Neural cell (in vitro differentiated cells): ENCODE data around the gene PPP4R3C. TPM values are rescaled to one million over a fixed set of nuclear protein-coding genes. Genes with fewer than 3 reads are reported as not detected.
"Not testable (repeated sequence)": the region's sequence is repeated elsewhere in the genome, so short reads cannot be mapped to it uniquely, and the experiment has no call there.

ENCODE experiments used
- H2AFZ ChIP-seq: fragments of 200-600, 300-800 bp; sonication (generic), shearing (Covaris generic); 2 replicates; pipeline ENCODE4 v1.6.0; 2014; ENCODE audit warnings: low read depth, mild to moderate bottlenecking, antibody characterized with exemption, low read length, moderate library complexity
- H3F3A ChIP-seq: fragments of 200-600 bp; shearing (Covaris generic); 2 replicates; pipeline ENCODE4 v1.6.1; 2016; ENCODE audit warnings: mild to moderate bottlenecking, moderate library complexity, mixed read lengths, antibody characterized with exemption, low read length; ENCODE audit not compliant: insufficient read depth, poor library complexity, severe bottlenecking
- H3K27ac ChIP-seq: fragments of 200-600, 300-800 bp; sonication (generic), shearing (Covaris generic); 2 replicates; pipeline ENCODE4 v1.5.1; 2014; ENCODE audit warnings: mild to moderate bottlenecking, low read length, moderate library complexity
- H3K27me3 ChIP-seq: fragments of 300-800, 200-600 bp; sonication (generic), shearing (Covaris generic); 2 replicates; pipeline ENCODE4 v1.6.0; 2014; ENCODE audit warnings: mild to moderate bottlenecking, low read depth, low read length, moderate library complexity; ENCODE audit not compliant: insufficient read depth
- H3K36me3 ChIP-seq: fragments of 300-800, 200-600 bp; sonication (generic), shearing (Covaris generic); 2 replicates; pipeline ENCODE4 v1.5.1; 2014; ENCODE audit warnings: mild to moderate bottlenecking, antibody characterized with exemption, low read length, moderate library complexity; ENCODE audit not compliant: insufficient read depth
- H3K4me2 ChIP-seq: fragments of 300-800, 200-600 bp; sonication (generic), shearing (Covaris generic); 2 replicates; pipeline ENCODE4 v1.6.0; 2014; ENCODE audit warnings: mild to moderate bottlenecking, low read length
- H3K4me3 ChIP-seq: fragments of 300-800, 200-600 bp; sonication (generic), shearing (Covaris generic); 2 replicates; pipeline ENCODE4 v1.5.1; 2014; ENCODE audit warnings: mild to moderate bottlenecking, low read length, moderate library complexity
- H3K79me2 ChIP-seq: fragments of 200-600 bp; shearing (Covaris generic); replicated peaks from 2 replicates; pipeline ENCODE4 v1.6.0; 2014; ENCODE audit warnings: mild to moderate bottlenecking, low read length, moderate library complexity; ENCODE audit not compliant: insufficient read depth
- H3K9ac ChIP-seq: fragments of 300-800, 200-600 bp; sonication (generic), shearing (Covaris generic); 2 replicates; pipeline ENCODE4 v1.6.1; 2016; ENCODE audit warnings: mild to moderate bottlenecking, low read length, mixed read lengths
- H3K9me2 ChIP-seq: fragments of 200-600 bp; shearing (Covaris generic); 2 replicates; pipeline ENCODE4 v1.6.1; 2016; ENCODE audit warnings: mild to moderate bottlenecking, low read length, mixed read lengths; ENCODE audit not compliant: insufficient read depth
- H3K9me3 ChIP-seq: fragments of 200-600, 300-800 bp; sonication (generic), shearing (Covaris generic); 2 replicates; pipeline ENCODE4 v1.6.1; 2016; ENCODE audit warnings: mild to moderate bottlenecking, mixed run types, low read length, moderate library complexity, mixed read lengths
- H4K20me1 ChIP-seq: fragments of 200-600 bp; shearing (Covaris generic); 2 replicates; pipeline ENCODE4 v1.6.1; 2016; ENCODE audit warnings: mild to moderate bottlenecking, mixed run types; ENCODE audit not compliant: insufficient read depth
- EP300 ChIP-seq: fragments of 450-650 bp; conservative IDR thresholded peaks from 2 replicates; pipeline ENCODE4 v1.6.1; 2014; ENCODE audit warnings: antibody characterized with exemption, mild to moderate bottlenecking, moderate library complexity; ENCODE audit not compliant: poor library complexity, severe bottlenecking
- EZH2 ChIP-seq: fragments of 200-600, 300-800 bp; shearing (Covaris generic), sonication (generic); IDR thresholded peaks from 2 replicates; pipeline ENCODE4 v1.6.1; 2014; ENCODE audit warnings: antibody characterized with exemption, low read length, borderline replicate concordance, mild to moderate bottlenecking; ENCODE audit not compliant: insufficient read depth, poor library complexity, severe bottlenecking
- MXI1 ChIP-seq: fragments of 450-650 bp; conservative IDR thresholded peaks from 2 replicates; pipeline ENCODE4 v1.6.1; 2014; ENCODE audit warnings: antibody characterized with exemption, mild to moderate bottlenecking; ENCODE audit not compliant: poor library complexity, severe bottlenecking
- POLR2AphosphoS5 ChIP-seq: IDR thresholded peaks from 2 replicates; pipeline ENCODE4 v1.6.1; 2012
- RAD21 ChIP-seq: fragments of 450-650 bp; conservative IDR thresholded peaks from 2 replicates; pipeline ENCODE4 v1.6.1; 2014; ENCODE audit warnings: antibody characterized with exemption, mild to moderate bottlenecking, moderate library complexity
- SMC3 ChIP-seq: fragments of 450-650 bp; conservative IDR thresholded peaks from 2 replicates; pipeline ENCODE4 v1.6.1; 2014; ENCODE audit warnings: antibody characterized with exemption, mild to moderate bottlenecking, moderate library complexity; ENCODE audit not compliant: poor library complexity
- TAF1 ChIP-seq: IDR thresholded peaks from 2 replicates; pipeline ENCODE4 v1.6.1; 2012; ENCODE audit warnings: low read depth
- polyA plus RNA-seq: library from polyadenylated mRNA; depleted of rRNA; stranded (reverse); fragments of >200 nt; gene quantifications from 2 replicates; pipeline ENCODE4 v1.2.3, GENCODE V29; 2014
- TF ChIP-seq, protein P1 (sequence below): fragments of 450-650 bp; IDR thresholded peaks from 2 replicates; pipeline ENCODE4 v1.5.1; 2014; ENCODE audit warnings: antibody characterized with exemption, mild to moderate bottlenecking, moderate library complexity; ENCODE audit not compliant: poor library complexity, severe bottlenecking
- TF ChIP-seq, protein P2 (sequence below): IDR thresholded peaks from 2 replicates; pipeline ENCODE4 v1.6.1; 2012; ENCODE audit warnings: borderline replicate concordance

The PPP4R3C gene
- polyA plus RNA-seq, 1 donor from 2014 or later, result not detected

DNA sequence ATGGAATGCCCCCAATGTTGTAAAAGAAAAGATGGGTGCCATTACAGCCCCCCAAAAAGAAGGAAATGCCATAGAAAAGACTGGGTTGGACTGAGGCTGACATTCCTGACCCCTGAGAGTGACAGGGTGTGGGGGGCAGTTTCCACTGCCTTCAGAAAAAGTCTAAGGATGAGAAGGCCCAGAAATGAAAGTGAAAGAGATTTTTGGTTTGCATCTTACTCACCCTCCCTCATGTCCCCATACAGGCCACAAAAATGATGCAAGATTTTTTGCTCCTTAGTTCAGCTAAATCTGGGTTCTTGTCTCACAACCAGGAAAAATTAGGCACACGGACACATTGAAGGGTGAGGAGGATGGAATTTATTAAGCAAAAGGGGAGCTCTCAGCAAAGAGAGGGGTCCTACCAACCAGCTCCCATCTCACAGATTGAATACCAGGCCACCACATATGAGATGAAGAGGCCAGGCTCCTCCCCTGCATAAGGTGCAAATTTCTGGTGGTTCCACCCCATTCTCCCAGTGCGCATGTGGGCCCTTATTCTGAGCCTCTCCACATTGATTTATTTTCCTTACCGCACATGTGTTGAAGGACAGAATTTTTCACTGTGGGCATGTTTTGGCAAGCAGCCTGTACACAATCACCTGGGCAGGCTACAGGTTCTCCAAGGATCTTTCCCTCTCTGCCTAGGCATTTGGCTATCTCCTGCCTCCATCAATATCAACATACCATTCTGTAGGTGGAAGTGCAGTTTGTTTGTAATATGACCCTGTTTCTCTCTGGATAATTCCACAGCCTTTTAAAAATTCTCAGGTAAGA is 18.8 kb downstream of the PPP4R3C start:
- no peaks in the 10 kb centered on the region for H3K9me2 ChIP-seq
- no peaks in the 10 kb centered on the region for H3K36me3 ChIP-seq
- H4K20me1 ChIP-seq, result no peaks in the 10 kb centered on the region
- no peaks in the 10 kb centered on the region for H3K9me3 ChIP-seq
- no peak overlapping the region for H3K9ac ChIP-seq
- H2AFZ ChIP-seq, result no peak overlapping the region
- H3K4me3 ChIP-seq, result no peak overlapping the region
- H3K4me2 ChIP-seq, result no peak overlapping the region
- H3K79me2 ChIP-seq, result no peaks in the 10 kb centered on the region
- no peak for TF ChIP-seq SMC3
- TF ChIP-seq EZH2, result no peak
- TF ChIP-seq, protein P1, sequence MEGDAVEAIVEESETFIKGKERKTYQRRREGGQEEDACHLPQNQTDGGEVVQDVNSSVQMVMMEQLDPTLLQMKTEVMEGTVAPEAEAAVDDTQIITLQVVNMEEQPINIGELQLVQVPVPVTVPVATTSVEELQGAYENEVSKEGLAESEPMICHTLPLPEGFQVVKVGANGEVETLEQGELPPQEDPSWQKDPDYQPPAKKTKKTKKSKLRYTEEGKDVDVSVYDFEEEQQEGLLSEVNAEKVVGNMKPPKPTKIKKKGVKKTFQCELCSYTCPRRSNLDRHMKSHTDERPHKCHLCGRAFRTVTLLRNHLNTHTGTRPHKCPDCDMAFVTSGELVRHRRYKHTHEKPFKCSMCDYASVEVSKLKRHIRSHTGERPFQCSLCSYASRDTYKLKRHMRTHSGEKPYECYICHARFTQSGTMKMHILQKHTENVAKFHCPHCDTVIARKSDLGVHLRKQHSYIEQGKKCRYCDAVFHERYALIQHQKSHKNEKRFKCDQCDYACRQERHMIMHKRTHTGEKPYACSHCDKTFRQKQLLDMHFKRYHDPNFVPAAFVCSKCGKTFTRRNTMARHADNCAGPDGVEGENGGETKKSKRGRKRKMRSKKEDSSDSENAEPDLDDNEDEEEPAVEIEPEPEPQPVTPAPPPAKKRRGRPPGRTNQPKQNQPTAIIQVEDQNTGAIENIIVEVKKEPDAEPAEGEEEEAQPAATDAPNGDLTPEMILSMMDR, result no peak
- no peak for TF ChIP-seq RAD21
- TF ChIP-seq MXI1, result no peak
- TF ChIP-seq POLR2AphosphoS5, result no peak
- TF ChIP-seq, protein P2, sequence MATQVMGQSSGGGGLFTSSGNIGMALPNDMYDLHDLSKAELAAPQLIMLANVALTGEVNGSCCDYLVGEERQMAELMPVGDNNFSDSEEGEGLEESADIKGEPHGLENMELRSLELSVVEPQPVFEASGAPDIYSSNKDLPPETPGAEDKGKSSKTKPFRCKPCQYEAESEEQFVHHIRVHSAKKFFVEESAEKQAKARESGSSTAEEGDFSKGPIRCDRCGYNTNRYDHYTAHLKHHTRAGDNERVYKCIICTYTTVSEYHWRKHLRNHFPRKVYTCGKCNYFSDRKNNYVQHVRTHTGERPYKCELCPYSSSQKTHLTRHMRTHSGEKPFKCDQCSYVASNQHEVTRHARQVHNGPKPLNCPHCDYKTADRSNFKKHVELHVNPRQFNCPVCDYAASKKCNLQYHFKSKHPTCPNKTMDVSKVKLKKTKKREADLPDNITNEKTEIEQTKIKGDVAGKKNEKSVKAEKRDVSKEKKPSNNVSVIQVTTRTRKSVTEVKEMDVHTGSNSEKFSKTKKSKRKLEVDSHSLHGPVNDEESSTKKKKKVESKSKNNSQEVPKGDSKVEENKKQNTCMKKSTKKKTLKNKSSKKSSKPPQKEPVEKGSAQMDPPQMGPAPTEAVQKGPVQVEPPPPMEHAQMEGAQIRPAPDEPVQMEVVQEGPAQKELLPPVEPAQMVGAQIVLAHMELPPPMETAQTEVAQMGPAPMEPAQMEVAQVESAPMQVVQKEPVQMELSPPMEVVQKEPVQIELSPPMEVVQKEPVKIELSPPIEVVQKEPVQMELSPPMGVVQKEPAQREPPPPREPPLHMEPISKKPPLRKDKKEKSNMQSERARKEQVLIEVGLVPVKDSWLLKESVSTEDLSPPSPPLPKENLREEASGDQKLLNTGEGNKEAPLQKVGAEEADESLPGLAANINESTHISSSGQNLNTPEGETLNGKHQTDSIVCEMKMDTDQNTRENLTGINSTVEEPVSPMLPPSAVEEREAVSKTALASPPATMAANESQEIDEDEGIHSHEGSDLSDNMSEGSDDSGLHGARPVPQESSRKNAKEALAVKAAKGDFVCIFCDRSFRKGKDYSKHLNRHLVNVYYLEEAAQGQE, result no peak
- TF ChIP-seq TAF1, result no peak
- TF ChIP-seq EP300, result no peak
- H3K27me3 ChIP-seq, result no peaks in the 10 kb centered on the region
- H3F3A ChIP-seq, result no peaks in the 10 kb centered on the region
- no peak overlapping the region for H3K27ac ChIP-seq

DNA sequence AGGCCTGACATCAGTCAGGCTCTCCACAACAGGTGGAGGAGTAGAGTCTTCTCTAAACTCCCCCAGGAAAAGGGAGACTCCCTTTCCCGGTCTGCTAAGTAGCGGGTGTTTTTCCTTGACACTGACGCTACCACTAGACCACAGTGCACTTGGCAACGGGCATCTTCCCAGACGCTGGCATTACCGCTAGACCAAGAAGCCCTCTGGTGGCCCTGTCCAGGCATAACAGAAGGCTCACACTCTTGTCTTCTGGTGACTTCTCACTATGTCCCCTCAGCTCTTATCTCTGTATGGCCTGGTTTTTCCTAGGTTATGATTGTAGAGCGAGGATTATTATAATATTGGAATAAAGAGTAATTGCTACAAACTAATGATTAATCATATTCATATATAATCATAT is 20.7 kb downstream of the PPP4R3C start:
- not testable (repeated sequence) for H3K9ac ChIP-seq, H3K27ac ChIP-seq, H3K9me3 ChIP-seq, H3K36me3 ChIP-seq, H3K4me3 ChIP-seq, H3K27me3 ChIP-seq, H4K20me1 ChIP-seq, H3K79me2 ChIP-seq, H3F3A ChIP-seq, H3K9me2 ChIP-seq, H2AFZ ChIP-seq, H3K4me2 ChIP-seq
